ENCODE data around the gene PI3. TPM values are rescaled to one million over a fixed set of nuclear protein-coding genes. Genes with fewer than 3 reads are reported as not detected.

Gene PI3
- total RNA-seq, 2 donors from 2014 or later, result not detected

DNA sequence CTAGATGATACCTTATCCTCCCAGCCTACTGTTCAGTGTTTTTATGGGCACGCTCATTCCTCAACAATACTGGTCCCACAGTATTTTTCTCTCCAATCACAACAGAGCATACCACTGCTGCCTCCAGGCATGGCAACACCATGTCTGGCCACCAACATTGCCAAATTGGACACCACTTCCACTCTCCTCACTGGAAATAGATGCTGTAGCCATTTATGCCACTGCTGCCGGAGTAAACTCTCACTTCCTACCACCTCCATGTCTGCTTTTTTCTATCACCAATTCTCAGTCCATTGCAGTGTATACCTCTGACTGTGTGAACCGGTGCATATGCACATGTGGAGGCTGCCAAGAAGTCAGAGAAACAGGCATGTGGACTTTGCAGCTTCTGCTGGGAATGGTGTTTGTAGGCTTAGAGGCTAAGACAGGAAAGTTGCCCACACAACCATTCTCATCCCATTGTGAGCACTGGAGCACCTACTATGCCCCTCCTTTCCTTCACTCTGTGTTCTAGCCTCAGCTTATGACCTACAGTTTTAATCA is 14.4 kb downstream of the PI3 start:
- WGBS, 2 experiments (ENCODE audit: insufficient coverage in 1 of 2, insufficient read length in 1 of 2), result 94 to 100% methylated on average over 2 to 3 of the region's 3 CpGs
- no peak overlapping the region for H3K4me3 ChIP-seq (ENCODE audit: low read length)
- H3K36me3 Mint-ChIP-seq (ENCODE audit: low read depth), result no peaks in the 10 kb centered on the region
- no peaks in the 10 kb centered on the region for H3K27me3 Mint-ChIP-seq (ENCODE audit: insufficient read depth)
- H3K9me3 ChIP-seq (ENCODE audit: control insufficient read depth, low read length), result no peaks in the 10 kb centered on the region
- TF ChIP-seq CTCF (conservative IDR thresholded peaks at IDR 0.05), result no peak
- H3K4me1 ChIP-seq (ENCODE audit: control insufficient read depth, insufficient read depth, low read length), result no peaks in the 10 kb centered on the region
- H3K36me3 ChIP-seq (ENCODE audit: control insufficient read depth, insufficient read depth, low read length), result no peaks in the 10 kb centered on the region
- H3K27ac ChIP-seq (ENCODE audit: low read depth, low read length), result no peak overlapping the region
- no peak overlapping the region for H3K27ac Mint-ChIP-seq
- DNase-seq, result no peak
- no peak overlapping the region for H3K9ac ChIP-seq (ENCODE audit: extremely low read depth, low read length, poor library complexity, severe bottlenecking)
- no peaks in the 10 kb centered on the region for H3K9me3 Mint-ChIP-seq
- no peaks in the 10 kb centered on the region for H3K27me3 ChIP-seq (ENCODE audit: control insufficient read depth, insufficient read depth, low read length, poor library complexity, severe bottlenecking)
- no peaks in the 10 kb centered on the region for H3K4me1 Mint-ChIP-seq
- H3K4me3 Mint-ChIP-seq, result no peak overlapping the region

GRCh38 chr20:45189861-45190260 is 15.2 kb downstream of the PI3 start:
- Mint-ChIP-seq H3K27me3 (ENCODE audit: insufficient read depth) (no peaks in the 10 kb centered on the region), H3K27ac (no peak overlapping the region), H3K4me3 (no peak overlapping the region), H3K4me1 (no peaks in the 10 kb centered on the region), H3K36me3 (ENCODE audit: low read depth) (no peaks in the 10 kb centered on the region), H3K9me3 (no peaks in the 10 kb centered on the region)
- H3K4me3 ChIP-seq (ENCODE audit: low read length), result no peak overlapping the region
- no peak overlapping the region for H3K9ac ChIP-seq (ENCODE audit: extremely low read depth, low read length, poor library complexity, severe bottlenecking)
- DNase-seq, result no peak
- H3K36me3 ChIP-seq (ENCODE audit: control insufficient read depth, insufficient read depth, low read length), result no peaks in the 10 kb centered on the region
- no peaks in the 10 kb centered on the region for H3K27me3 ChIP-seq (ENCODE audit: control insufficient read depth, insufficient read depth, low read length, poor library complexity, severe bottlenecking)
- H3K4me1 ChIP-seq (ENCODE audit: control insufficient read depth, insufficient read depth, low read length), result no peaks in the 10 kb centered on the region
- 86 to 93% methylated on average over 2 to 3 of the region's 3 CpGs for WGBS, 2 experiments (ENCODE audit: insufficient coverage in 1 of 2, insufficient read length in 1 of 2)
- TF ChIP-seq CTCF (conservative IDR thresholded peaks at IDR 0.05), result no peak
- no peaks in the 10 kb centered on the region for H3K9me3 ChIP-seq (ENCODE audit: control insufficient read depth, low read length)
- no peak overlapping the region for H3K27ac ChIP-seq (ENCODE audit: low read depth, low read length)

- Histone ChIP-seq H3K4me3 (ENCODE audit: low read length) (no peak overlapping the region), H3K4me1 (ENCODE audit: control insufficient read depth, insufficient read depth, low read length) (no peaks in the 10 kb centered on the region), H3K9me3 (ENCODE audit: control insufficient read depth, low read length) (no peaks in the 10 kb centered on the region), H3K36me3 (ENCODE audit: control insufficient read depth, insufficient read depth, low read length) (no peaks in the 10 kb centered on the region), H3K9ac (ENCODE audit: extremely low read depth, low read length, poor library complexity, severe bottlenecking) (no peak overlapping the region), H3K27ac (ENCODE audit: low read depth, low read length) (no peak overlapping the region), H3K27me3 (ENCODE audit: control insufficient read depth, insufficient read depth, low read length, poor library complexity, severe bottlenecking) (no peaks in the 10 kb centered on the region)
- 87 to 100% methylated on average over 1 to 3 of the region's 3 CpGs for WGBS, 2 experiments (ENCODE audit: insufficient coverage in 1 of 2, insufficient read length in 1 of 2)
- no peak overlapping the region for H3K27ac Mint-ChIP-seq
- no peaks in the 10 kb centered on the region for H3K9me3 Mint-ChIP-seq
- DNase-seq, result no peak
- no peak for TF ChIP-seq CTCF (conservative IDR thresholded peaks at IDR 0.05)
- H3K4me1 Mint-ChIP-seq, result no peaks in the 10 kb centered on the region
- H3K4me3 Mint-ChIP-seq, result no peak overlapping the region
- H3K36me3 Mint-ChIP-seq (ENCODE audit: low read depth), result no peaks in the 10 kb centered on the region
- H3K27me3 Mint-ChIP-seq (ENCODE audit: insufficient read depth), result no peaks in the 10 kb centered on the region
Measured at GRCh38 chr20:45191926-45192325, 17.2 kb downstream of the PI3 start.
